ENCODE data around the gene ZNF462.

Gene ZNF462

DNA sequence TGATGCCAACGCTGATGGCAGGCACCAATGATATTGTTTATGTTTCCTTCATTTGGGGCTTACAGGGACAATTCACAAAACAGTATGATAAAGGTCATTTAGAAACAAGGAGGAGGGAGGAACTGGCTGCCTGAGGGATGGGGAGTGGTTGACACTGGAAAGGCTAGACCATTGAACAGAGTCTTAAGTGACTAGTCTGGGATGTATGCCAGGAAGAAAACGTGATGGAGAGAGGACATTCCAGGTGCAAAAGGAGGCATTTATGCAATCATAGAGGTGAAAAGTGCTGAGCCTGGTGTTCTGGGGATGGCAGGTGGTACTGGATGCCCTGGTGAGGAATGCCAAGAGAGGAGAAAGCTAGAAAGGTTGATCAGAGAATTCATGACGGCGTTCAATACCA is 153.4 kb downstream of the ZNF462 start:
- no peak for DNase-seq

- DNase-seq: no peak
These were observed 156.0 kb downstream of the ZNF462 start for GRCh38 chr9:107018861-107019545.

- no peak for DNase-seq
These were observed 157.1 kb downstream of the ZNF462 start for GRCh38 chr9:107020040-107020530.

- no peak for DNase-seq
These were observed 161.2 kb downstream of the ZNF462 start for GRCh38 chr9:107024193-107024592.

DNA sequence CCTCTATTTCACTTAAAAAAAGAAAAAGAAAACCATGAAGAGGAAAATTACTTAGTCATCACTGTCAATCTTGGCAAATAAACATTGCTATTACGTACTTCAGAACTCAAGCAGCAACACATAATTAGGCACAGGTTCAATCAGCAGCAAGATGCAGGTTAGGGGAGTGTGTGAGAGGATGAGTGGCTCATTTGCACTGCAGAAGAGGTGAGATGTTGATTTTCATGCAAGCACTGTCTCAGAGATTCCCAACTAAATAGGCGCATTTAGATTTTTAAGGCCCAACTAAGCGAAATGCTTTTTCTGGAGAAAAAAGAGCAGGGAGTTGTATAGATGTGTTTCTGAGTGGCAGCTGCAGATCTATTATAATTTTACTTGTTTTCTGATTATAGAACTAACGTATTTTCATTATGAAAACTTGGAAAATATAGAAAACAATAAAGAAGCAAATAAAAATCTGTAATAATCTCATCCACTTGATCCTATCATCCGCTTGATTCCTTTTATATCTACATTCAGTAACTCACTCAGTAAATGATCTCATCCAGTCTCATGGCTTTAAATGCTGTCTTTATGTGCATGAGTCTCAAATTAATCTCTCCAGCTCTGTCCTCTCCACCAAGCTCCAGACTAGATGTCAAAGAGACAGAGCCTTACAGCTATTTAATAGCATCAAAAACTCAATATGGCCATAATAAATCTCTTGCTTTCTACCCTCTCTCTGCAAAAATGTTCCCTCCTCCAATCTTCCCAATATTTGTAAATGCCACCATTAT is 162.5 kb downstream of the ZNF462 start:
- no peak for DNase-seq

DNA sequence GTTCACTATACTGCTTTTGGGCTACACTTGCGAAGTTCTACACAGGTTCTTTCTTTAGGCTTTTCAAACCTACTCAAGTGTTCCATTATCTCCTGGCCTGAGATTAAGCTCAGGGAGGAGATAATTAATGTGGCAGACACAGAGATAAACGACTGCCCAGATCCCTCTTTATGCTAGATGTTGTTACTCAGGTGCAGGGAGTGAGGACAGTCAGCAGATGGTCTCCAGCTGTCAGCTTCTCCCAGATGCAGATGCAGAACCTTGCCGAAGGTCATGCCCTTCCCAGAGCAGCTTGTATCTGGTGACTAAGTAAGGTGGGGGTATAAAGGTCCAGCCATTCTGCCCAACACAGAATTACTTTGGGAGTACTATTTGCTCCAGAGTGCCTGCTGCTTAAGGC is 166.2 kb downstream of the ZNF462 start:
- DNase-seq: no peak

GRCh38 chr9:107033966-107034365 is 171.0 kb downstream of the ZNF462 start:
- DNase-seq: no peak

GRCh38 chr9:107034831-107035230 is 171.9 kb downstream of the ZNF462 start:
- no peak for DNase-seq

GRCh38 chr9:107036367-107036766 is 173.4 kb downstream of the ZNF462 start:
- no peak for DNase-seq

- DNase-seq: no peak
These were observed 176.6 kb downstream of the ZNF462 start for GRCh38 chr9:107039542-107039941.

GRCh38 chr9:107042606-107043005 is 179.6 kb downstream of the ZNF462 start:
- DNase-seq: no peak

GRCh38 chr9:107043886-107044285 is 180.9 kb downstream of the ZNF462 start:
- DNase-seq: no peak

DNA sequence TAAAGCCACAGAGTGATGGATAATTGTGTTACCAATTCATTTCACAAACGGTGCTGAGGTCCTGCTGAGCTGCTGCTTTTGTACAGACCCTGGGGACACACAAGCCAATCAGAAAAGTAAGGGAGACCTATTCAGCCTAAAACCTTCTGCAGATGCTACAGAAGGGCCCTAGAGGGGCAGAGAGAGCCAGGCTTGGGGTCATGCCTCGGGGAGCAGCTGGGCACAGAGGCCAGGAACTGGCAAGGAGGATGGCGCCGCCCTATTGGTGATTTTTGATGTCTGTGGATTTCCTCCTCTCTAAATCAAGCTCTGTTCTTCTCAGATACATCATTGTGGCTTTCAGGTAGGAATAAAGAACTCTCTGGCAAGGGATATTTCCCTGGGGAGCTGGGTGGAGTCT is 181.9 kb downstream of the ZNF462 start:
- peak in 1 of 2 experiments; percentile 2 for DNase-seq

GRCh38 chr9:107046692-107047091 is 183.7 kb downstream of the ZNF462 start:
- no peak for DNase-seq

GRCh38 chr9:107049046-107049802 is 186.3 kb downstream of the ZNF462 start:
- DNase-seq: no peak

DNA sequence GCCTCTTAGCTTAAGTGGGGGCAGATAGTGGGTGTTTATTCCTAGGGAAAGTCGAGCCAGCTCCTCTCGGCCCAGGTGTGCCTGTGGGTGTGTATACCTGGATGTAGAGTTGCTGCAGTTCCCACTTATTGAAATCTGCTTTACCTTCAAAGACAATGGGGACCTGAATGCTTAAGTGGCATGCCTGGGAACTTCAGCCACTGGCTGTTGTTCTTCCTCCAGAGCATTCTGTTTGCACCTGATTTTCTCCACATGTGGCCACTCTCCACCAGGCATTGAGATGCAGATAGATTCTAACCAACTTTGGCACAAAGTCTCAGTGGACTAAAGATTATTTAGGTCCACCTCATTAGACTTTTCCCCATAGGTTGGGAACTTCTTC is 186.8 kb downstream of the ZNF462 start:
- no peak for DNase-seq

DNA sequence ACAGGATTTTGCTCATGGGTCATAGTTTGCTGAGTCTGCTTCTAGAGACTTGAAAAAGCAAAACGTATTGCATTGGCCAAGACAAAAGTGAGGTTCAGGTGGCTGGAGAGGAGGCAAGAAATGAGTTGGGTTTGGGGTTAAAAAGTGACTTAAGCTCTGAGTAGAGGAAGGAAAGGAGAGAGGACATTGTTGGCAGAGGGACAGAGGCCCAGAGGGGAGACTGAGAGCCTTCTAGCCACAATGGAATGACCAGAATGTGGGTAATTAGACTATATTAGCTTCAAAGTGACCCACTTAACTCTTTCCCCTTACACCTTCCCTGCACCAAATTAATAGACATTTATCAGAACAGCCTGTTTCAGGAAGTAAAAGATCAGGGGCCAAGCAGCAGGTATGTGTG is 188.4 kb downstream of the ZNF462 start:
- DNase-seq: no peak

GRCh38 chr9:107054146-107054545 is 191.2 kb downstream of the ZNF462 start:
- DNase-seq: no peak

DNA sequence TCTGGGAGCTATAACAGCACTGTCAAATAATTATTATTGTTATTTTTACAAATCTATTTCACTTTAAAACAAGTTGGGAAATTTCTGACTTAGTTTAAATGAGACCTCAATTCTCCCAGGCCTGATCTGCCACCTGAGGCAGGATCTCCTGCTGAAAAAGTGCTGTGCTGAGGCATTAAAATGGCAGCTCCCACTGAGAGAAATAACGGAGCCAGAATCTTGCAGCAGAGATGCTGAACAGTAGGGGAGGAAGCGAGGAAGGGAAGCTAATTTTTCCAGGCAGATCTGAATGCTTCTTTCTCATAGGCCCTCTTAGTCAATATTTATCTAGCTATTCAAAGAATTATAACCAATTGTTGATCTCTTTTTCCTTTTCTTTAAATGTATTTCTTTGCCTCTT is 196.3 kb downstream of the ZNF462 start:
- DNase-seq: no peak

GRCh38 chr9:107060062-107060461 is 197.1 kb downstream of the ZNF462 start:
- DNase-seq: no peak
